ENCODE measurements around the gene SOX30.

DNA sequence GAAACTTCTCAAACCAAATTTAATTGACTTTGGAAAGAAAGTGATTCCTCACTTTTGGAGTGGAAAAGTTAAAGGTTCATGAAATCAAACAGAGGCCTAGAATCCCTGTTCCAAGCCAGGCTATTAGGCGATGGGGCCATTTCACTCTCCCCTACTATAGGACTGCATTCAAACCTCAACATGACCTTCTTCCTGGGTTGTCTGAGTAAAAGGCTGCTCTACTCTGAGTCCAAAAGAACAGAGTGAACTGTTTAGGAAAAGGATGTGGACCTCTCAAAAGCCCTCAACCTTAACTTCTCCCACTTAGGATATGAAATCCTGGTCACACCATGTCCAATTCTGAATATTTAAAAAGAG is 34.9 kb upstream of the SOX30 start:
- TF ChIP-seq EZH2phosphoT487 (IDR thresholded peaks at IDR 0.05; ENCODE audit: low read depth, severe bottlenecking, unreplicated experiment) (no peak), CTCF (IDR thresholded peaks at IDR 0.05; ENCODE audit: poor library complexity) (no peak)

Measured in hepatocyte (in vitro differentiated cells).